Lower lobe of right lung (tissue), 2 donors: ENCODE measurements around the gene RBM38. TPM values are rescaled to one million over a fixed set of nuclear protein-coding genes. Genes with fewer than 3 reads are reported as not detected.

Experiments
- ATAC-seq, 2 donors: fragments of 200-7000 bp; cut with Tn5 transposase; one replicate each; pipeline ENCODE4 v1.9.1; 2020 to 2022; ENCODE audit warnings: mild to moderate bottlenecking in 2 of 2, moderate library complexity in 2 of 2
- DNase-seq: peaks from one replicate; pipeline ENCODE4 v3.0.0-alpha.2; 2020
- H3K27ac ChIP-seq: fragments of 200-600 bp; one replicate; pipeline ENCODE4 v1.8.0; 2022
- H3K27me3 ChIP-seq: fragments of 200-600 bp; one replicate; pipeline ENCODE4 v1.8.0; 2022; ENCODE audit warnings: low read depth
- H3K36me3 ChIP-seq: fragments of 200-600 bp; one replicate; pipeline ENCODE4 v1.8.0; 2022; ENCODE audit warnings: mild to moderate bottlenecking
- H3K4me1 ChIP-seq: fragments of 200-600 bp; one replicate; pipeline ENCODE4 v1.8.0; 2022
- H3K4me3 ChIP-seq: fragments of 200-600 bp; one replicate; pipeline ENCODE4 v1.8.0; 2022; ENCODE audit warnings: mild to moderate bottlenecking
- H3K9me3 ChIP-seq: fragments of 200-600 bp; one replicate; pipeline ENCODE4 v1.8.0; 2022
- intact Hi-C: fragments of 100-400 bp; cut with DNase I; formaldehyde crosslinking; loops from one replicate; pipeline ENCODE4 v1.11.0; 2022
- total RNA-seq: library from RNA; stranded (reverse); fragmentation: NEBNext Ultra II Directional; extraction: Animal tissue kit (Norgen Biotek cat#: 25700); gene quantifications from one replicate; pipeline ENCODE4 v1.2.1, GENCODE V29; 2021
- TF ChIP-seq, protein P1 (sequence below): fragments of 200-600 bp; IDR thresholded peaks from one replicate; pipeline ENCODE4 v1.8.0; 2022; ENCODE audit warnings: antibody characterized with exemption, mild to moderate bottlenecking
- donor health status: DM: no; HTN: yes; CAD: no; lungs with severe emphysema.

The RBM38 gene
- total RNA-seq, 1 donor from 2014 or later = 15.5 TPM

GRCh38 chr20:57410398-57410920, 19.3 kb downstream of the RBM38 start:
- intact Hi-C loops = no loop called here
- Histone ChIP-seq H3K36me3 (peaks cover 33% of the 10 kb centered on the region), H3K4me3 (no peak overlapping the region), H3K27ac (no peak overlapping the region), H3K9me3 (no peaks in the 10 kb centered on the region), H3K4me1 (no peaks in the 10 kb centered on the region), H3K27me3 (no peaks in the 10 kb centered on the region)
- ATAC-seq = no peak
- TF ChIP-seq, protein P1, sequence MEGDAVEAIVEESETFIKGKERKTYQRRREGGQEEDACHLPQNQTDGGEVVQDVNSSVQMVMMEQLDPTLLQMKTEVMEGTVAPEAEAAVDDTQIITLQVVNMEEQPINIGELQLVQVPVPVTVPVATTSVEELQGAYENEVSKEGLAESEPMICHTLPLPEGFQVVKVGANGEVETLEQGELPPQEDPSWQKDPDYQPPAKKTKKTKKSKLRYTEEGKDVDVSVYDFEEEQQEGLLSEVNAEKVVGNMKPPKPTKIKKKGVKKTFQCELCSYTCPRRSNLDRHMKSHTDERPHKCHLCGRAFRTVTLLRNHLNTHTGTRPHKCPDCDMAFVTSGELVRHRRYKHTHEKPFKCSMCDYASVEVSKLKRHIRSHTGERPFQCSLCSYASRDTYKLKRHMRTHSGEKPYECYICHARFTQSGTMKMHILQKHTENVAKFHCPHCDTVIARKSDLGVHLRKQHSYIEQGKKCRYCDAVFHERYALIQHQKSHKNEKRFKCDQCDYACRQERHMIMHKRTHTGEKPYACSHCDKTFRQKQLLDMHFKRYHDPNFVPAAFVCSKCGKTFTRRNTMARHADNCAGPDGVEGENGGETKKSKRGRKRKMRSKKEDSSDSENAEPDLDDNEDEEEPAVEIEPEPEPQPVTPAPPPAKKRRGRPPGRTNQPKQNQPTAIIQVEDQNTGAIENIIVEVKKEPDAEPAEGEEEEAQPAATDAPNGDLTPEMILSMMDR = no peak
- no peak for DNase-seq

DNA sequence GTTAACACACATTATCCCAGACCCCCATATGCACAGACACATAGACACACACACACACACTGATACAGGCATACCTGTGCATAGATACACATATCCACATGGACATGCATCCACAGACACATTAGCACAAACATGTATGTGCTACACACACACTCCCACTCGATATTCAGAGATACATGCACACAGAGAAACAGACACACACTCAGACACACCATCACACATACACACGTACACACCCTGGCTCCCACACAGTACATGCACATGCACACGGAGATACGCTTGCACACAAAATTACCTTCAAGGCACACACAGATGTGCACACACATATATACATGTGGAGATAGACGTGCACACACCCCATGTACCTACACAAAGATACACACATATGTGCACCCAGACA, 19.7 kb downstream of the RBM38 start:
- TF ChIP-seq, protein P1 = no peak
- intact Hi-C loops = no loop called here
- Histone ChIP-seq H3K36me3 (peaks cover 32% of the 10 kb centered on the region), H3K4me3 (no peak overlapping the region), H3K4me1 (no peaks in the 10 kb centered on the region), H3K27me3 (no peaks in the 10 kb centered on the region), H3K9me3 (no peaks in the 10 kb centered on the region), H3K27ac (no peak overlapping the region)
- DNase-seq (no peak), ATAC-seq (no peak)

DNA sequence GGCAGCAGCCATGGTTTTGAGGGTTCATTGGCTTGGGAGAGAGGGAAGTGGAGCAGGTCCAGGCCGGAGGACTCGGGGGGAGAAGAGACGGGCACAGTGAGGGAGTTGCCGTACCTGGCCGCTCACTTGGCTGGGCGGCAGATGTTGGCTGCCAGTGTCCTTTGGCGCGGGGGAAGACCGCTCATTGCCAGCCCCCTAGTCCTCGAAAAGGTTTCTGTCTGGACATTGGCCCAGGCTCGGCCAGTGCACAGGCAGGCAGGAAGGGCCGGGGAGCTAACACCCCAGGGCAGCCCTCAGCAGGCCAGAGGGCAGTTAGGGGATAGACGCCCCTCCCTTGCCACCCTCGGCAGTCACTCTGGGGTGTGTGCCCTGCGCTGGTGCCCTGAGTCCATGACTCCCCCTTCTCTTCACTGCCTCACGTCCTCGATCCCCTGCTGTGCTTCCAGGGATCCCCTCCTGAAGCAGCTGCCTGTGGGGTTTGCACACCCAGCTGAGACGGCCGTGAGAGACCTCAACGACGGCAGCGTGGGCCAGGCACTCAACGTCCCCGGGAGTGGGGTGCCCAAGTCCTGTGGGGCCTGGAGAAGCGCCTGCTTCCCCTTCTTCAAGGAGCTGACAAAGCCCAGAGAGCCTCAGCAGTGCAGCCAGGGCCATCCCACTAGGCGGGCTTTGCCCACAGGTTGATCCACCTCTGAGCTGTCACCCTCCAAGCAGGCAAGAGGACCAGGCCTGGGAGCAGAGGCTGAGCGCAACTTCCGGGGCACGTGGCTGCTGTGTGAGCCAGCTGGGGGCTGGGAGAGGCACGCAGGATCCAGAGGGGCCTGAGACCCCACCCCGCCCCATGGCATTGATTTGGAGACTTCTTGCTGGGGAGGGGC, 20.4 kb downstream of the RBM38 start:
- ATAC-seq = no peak
- Histone ChIP-seq H3K9me3 (no peaks in the 10 kb centered on the region), H3K27ac (no peak overlapping the region), H3K36me3 (peaks cover 24% of the 10 kb centered on the region), H3K4me1 (no peaks in the 10 kb centered on the region), H3K27me3 (no peaks in the 10 kb centered on the region), H3K4me3 (no peak overlapping the region)
- TF ChIP-seq, protein P1 = no peak
- intact Hi-C loops = no loop called here
- DNase-seq = no peak

GRCh38 chr20:57412347-57413029, 21.3 kb downstream of the RBM38 start:
- no peaks in the 10 kb centered on the region for H3K27me3 ChIP-seq
- no peaks in the 10 kb centered on the region for H3K4me1 ChIP-seq
- TF ChIP-seq, protein P1 = no peak
- intact Hi-C loops = no loop called here
- DNase-seq (no peak), ATAC-seq (no peak)
- H3K9me3 ChIP-seq = no peaks in the 10 kb centered on the region
- no peak overlapping the region for H3K27ac ChIP-seq
- H3K4me3 ChIP-seq = no peak overlapping the region
- peaks cover 21% of the 10 kb centered on the region for H3K36me3 ChIP-seq

GRCh38 chr20:57413986-57414385, 22.8 kb downstream of the RBM38 start:
- no peak for ATAC-seq
- Histone ChIP-seq H3K36me3 (peaks cover 6% of the 10 kb centered on the region), H3K27me3 (no peaks in the 10 kb centered on the region), H3K9me3 (no peaks in the 10 kb centered on the region), H3K4me3 (no peak overlapping the region), H3K27ac (no peak overlapping the region), H3K4me1 (no peaks in the 10 kb centered on the region)
- TF ChIP-seq, protein P1 = no peak
- intact Hi-C loops = no loop called here
- no peak for DNase-seq
